GM21526 (cell line): ENCODE data around the gene SYNJ2.

Experiments used
- ATAC-seq: cut with Tn5 transposase; IDR thresholded peaks from one replicate; pipeline ENCODE4 v1.9.1; 2021; ENCODE audit warnings: moderate library complexity; ENCODE audit not compliant: unreplicated experiment, low FRiP score

Gene SYNJ2

DNA sequence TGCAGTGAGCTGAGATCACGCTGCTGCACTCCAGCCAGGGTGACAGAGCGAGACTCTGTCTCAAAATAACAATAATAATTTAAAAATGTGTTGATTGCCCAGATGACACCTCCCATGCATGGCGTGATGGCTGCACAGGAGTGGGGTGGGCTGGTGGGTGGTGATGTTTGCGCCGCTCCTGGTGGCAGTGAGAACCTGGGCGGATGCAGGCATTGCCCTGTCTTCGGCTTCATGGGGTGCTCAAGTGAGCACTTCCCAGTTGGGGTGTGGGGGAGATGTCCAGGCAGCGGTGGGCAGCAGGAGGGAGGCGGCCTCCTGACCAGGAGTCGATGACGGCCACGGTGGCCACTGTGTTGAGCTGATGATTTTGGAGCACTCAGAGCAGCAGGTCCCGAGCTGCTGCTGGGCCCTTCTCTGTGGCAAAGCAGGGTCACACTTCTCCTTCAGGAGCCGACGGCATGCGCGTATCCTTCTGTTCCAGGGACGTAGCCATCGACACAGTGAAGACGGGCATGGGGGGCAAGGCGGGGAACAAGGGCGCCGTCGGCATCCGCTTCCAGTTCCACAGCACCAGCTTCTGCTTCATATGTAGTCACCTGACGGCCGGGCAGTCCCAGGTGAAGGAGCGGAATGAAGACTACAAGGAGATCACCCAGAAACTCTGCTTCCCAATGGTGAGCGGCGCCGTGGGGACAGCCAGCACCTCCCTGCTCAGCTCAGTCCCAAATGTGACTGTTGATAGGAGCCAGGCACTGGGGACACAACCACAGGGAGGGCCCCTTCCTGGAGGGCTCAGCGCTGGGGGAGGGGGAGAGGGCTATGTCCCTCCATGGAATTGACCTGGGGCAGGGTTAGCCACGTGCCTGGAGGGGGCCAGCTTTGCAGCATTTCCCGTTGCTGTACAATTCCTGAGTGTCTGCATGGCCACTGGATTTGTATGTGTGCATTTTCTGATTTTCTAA lies 89.7 kb downstream of the SYNJ2 start:
- ATAC-seq = no peak

DNA sequence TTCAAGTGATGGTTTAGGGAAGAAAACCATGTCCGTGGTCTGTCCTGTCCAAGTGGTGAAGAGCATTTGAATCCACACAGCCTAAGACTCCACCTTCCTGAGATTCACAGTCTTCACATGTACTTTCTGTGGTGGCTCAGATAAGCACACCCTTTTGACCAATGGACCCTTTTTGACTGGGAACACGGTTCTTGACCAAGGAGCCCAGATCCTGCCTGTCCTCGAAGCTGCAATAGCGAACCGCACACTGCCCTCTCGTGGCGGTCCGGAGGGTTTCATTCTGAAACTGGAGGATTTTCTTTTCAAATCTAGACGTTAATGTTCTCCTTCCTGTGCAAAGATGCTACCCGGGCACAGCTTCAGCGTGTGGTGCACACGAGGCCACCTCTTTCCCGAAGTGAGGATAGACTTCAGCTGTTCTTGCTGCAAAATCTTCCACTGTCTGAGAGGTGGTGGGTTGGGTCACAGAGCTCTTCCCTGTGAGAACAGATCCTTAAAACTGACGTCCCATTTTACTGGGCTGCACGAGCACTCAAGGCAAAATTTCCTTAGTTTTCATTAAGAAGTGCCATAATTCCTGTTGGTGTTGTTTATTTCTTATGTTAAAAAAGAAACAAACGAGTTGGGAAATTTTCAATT lies 90.5 kb downstream of the SYNJ2 start:
- ATAC-seq = no peak

DNA sequence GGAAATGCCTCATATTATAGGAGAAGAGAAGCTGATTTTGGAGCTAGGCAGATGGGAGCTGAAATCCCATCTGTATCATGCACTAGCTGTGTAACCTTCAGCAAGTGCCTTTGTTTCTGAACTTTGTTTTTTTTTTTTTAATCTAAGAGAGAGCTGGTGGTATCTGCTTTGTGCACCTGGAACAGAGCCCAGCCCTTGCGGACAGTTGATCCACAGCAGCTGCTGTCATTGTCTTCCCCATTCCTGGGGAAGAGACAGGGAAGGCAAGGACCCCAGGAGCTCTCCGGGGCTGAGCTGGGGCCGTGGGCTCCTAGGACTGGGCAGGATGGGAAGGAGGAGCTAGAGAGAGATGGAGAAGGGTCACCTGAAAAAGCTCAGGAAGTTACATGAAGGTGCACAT lies 92.1 kb downstream of the SYNJ2 start:
- no peak for ATAC-seq

DNA sequence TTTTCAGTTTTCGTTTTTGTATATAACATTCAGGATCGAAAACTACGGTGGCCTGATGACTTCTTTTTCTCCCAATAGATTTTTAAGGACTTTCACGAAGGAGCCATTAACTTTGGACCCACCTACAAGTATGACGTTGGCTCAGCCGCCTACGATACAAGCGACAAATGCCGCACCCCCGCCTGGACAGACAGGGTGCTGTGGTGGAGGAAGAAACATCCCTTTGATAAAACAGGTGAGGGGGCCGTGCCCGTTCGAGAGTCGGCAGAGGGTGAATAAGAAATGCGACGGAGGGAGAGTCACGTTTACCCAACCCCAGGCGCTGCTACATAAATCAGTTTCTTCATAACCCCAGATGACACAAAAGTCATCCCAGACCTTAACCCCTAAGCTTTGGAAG lies 94.9 kb downstream of the SYNJ2 start:
- no peak for ATAC-seq

DNA sequence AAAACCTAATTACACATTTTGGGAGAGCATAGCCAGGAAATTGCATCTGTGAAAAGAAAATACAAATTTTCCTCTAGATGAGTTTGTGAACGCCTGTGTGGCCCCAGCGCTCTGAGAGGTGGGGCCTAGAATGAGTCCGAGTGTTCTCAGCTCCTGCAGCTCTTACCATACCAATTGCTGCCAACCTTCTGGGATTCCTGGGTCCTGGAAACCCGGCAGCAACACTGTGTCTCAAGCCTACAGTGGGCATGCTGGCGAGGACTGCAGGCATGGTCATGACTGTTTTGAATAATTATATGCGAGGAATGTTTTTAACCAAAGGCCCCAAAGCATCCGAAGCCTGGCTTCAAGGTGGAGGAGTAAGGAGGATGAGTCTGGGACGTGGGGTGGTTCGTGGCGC lies 96.0 kb downstream of the SYNJ2 start:
- ATAC-seq = no peak

DNA sequence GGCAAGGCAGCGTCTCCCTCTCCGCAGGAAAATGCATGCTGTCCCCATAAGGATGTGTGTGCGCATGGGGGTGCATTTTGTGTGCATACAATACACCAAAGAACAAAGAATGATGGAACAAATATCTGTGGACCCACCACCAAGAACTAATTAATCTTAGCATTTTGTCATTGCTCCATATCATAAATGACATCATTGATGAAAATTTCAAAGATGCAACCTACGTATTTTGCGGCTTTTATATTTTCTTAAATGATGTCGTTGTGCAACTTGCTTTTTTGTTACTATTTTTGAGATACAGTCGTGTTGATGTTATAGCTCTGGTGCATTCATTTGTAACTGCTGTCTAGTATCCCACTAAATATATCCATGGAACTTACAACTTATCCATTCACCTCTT lies 96.7 kb downstream of the SYNJ2 start:
- ATAC-seq = no peak

DNA sequence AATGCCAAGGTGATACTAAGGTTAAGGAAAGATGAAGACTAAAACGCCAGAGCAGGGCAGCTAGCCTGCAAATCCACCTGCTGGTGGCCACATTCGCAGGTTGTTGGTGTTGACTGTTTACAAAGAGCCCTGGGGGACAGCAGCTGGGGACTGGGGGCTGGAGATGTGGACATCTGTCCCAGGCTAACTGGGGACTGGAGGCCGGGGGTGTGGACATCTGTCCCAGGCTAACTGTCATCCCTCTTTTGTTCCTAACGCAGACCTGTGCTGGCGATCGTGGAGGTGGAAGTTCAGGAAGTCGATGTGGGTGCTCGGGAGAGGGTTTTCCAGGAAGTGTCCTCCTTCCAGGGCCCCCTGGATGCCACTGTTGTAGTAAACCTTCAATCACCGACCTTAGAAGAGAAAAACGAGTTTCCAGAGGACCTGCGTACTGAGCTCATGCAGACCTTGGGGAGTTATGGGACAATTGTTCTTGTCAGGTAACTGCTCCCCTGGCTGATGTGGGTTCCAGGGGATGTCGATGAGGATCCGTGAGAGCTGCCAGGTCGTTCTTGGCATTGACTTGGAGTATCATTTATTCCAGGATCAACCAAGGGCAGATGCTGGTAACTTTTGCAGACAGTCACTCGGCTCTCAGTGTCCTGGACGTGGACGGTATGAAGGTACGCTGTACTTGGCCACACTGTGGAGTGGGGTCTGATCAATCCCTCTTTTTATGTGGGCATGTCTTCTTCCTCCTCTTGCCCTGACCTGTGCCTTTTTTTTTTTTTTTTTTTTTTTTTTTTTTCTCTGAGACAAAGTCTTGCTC lies 99.4 kb downstream of the SYNJ2 start:
- no peak for ATAC-seq

DNA sequence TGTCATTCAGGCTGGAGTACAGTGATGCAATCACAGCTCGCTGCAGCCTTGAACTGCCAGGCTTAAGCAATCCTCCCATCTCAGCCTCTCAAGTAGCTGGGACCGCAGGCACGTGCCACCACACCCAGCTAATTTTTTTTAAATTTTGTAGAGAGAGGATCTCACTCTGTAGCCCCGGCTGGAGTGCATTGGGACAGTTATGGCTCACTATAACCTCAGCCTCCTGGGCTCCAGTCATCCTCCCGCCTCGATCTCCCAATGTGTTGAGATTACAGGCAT lies 99.9 kb downstream of the SYNJ2 start:
- no peak for ATAC-seq

DNA sequence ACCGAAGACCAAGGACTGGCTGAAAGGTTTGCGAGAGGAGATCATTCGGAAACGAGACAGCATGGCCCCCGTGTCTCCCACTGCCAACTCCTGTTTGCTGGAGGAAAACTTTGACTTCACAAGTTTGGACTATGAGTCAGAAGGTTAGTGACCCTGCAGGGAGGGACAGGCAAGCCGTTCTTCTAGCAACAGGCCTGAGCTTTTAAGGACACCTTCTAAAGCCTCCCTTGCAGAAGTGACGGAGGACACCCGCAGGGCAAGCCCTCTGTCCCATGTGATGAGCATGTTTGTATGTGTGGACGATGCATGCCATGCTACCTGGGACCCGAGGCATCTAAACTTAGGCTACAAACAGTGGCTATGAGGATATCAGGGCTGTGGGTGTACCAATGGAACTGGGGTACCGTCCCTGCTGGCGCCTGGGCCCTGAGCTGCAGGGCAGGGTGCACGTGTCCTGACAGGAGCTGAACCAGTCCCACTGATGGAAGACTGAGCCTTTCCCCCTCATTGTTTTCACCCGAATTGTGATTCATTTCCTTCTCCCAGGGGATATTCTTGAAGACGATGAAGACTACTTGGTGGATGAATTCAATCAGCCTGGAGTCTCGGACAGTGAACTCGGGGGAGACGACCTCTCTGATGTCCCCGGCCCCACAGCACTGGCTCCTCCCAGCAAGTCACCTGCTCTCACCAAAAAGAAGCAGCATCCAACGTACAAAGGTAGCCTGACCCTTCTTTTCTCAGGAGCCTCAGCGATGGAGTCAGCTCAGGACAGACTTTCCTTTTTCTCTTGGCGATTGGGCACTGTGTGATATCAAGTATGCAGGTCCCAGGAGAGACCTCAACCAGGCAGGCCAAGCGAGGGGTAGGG lies 102.0 kb downstream of the SYNJ2 start:
- ATAC-seq = no peak

DNA sequence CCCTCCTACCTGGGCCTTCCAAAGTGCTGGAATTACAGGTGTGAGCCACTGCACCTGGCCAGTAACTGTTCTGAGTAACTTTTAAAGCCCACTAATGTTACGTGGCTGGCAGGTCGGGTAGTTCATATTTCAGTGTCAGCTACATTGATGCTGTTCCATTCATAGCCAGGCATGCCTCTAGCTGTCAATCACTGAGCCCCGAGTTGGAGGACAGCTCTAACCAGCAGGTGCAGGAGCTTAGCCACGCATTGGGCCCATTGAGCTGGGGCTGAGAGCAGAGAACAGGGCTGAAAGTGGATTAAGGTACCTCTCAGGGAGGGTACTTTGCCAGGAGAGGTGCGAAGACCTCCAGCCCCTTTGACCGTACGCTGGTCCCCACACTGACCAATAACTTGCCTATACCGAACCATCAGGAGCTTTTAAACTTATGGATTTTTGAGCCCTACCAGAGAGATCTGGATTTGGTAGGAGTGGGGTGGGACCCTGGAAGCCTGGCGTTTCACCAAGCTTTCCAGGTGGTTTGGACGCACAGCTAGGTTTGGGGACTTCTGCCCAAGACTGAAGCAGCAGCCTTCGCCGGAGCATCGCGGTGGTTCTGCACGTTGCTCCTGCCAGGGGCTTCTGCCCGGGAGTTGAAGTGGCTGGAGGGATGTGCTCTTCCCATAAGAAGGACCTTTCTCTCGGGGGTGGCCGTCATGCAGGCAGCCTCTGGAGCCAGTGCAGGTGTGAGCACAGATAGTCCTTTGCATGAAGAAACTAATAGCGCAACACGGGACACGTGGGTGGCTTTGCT lies 103.8 kb downstream of the SYNJ2 start:
- ATAC-seq = no peak

DNA sequence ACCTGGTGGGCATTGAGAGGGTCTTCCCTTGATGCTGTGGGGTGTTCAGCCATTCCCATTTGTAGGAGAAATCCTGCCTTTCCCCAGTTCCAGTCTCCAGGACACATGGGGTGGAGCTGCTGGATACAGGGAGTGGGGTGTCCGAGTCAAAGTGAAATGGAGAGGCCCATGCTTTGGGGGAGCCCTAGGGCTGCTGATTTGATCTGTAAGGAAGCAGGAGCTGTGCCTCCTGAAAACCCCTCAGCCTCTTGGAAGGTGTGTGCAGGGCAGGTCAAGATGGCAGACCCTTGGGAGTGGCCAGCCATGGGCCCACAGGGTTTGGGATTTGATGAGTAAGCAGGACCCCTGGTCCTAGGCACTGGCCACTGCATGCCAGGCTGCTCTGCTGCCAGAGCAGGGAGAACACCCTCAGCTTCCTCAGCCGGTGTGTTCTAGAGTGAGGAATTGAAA lies 104.4 kb downstream of the SYNJ2 start:
- no peak for ATAC-seq

DNA sequence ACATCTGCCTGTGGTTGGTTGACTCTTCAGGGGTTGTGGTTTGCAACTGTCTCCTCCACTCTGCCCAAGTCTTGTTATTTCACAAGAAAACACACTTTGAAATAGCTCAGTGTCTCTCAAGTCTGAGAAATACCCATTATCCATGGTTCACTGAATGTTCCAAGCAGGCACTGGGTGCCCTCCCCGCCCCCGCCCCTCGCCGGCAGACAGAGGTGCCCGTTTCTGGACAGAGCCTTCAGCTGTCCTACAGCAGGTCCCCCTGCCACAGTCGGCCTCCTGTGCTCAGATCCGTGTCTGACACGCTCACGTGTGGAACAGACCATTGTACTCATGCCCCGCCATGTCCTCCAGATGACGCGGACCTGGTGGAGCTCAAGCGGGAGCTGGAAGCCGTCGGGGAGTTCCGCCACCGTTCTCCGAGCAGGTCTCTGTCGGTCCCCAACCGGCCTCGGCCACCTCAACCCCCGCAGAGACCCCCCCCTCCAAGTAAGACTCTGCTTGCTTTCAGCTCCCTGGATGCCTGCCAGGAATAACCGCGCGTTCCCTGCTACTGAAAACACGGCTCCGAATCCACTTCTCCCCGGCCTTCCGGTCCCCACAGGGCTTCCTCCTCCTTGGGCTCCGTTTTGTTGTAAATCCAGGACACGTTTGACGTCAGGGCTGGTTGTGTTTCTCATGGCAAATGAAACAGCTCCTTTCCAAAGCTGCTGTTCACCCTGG lies 105.0 kb downstream of the SYNJ2 start:
- no peak for ATAC-seq

DNA sequence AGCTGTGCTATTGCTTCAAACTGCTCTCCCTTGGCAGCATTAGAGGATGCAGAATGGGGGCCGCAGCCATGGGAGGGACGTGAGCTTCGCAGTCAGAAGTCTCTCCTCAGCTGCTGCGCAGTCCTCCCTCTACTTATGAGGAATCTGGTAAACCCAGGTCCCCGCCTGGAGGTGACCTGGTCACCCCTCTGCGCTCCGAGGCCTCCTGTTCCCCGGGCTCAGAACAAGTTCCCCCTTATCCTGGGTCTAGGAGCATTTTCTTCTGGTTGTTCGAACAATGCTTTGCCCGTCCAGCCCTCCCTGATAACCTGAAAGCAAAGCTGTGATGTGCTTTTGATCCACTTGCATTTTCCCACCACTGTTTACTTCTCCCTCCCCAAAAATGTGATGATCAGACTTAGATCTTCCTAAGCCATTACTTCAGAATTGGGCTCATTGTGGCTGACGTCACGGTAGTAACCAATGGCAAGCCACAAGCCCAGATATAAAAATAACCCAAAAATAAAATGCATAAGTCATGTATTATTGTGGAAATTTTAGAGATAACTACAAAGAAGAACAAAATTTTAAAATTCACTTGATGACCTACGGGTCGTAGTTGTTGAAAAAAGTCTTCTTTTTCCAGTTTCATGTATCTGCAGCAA lies 105.7 kb downstream of the SYNJ2 start:
- ATAC-seq = no peak

DNA sequence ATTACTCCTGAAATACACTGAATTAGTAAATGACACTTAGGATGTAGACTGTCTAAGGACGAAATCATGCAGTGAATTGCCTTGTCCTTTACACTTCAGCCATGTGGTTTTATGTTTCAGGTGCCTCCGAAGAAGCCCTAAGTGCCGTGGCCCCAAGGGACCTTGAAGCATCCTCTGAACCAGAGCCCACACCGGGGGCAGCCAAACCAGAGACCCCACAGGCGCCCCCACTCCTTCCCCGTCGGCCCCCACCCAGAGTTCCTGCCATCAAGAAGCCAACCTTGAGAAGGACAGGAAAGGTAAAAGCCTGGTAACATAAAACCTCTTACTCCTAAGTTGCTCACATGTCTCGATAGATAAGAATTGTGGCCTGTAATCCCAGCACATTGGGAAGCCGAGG lies 111.1 kb downstream of the SYNJ2 start:
- no peak for ATAC-seq

DNA sequence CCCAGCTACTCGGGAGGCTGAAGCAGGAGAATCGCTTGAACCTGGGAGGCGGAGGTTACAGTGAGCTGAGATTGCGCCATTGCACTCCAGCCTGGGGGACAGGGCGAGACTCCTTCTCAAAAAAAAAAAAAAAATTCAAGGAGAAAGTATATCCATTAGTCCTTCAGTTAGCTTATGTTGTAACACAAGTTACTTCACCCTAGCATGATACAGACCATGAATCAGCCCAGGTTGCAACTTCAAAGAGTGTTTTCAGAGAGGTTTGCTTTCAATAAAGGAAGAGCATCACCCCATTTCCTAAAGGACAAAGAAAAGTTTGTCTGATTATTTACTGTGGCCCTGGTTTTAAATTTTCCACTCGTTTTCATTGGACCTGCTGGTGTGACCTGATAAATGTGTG lies 113.4 kb downstream of the SYNJ2 start:
- no peak for ATAC-seq

DNA sequence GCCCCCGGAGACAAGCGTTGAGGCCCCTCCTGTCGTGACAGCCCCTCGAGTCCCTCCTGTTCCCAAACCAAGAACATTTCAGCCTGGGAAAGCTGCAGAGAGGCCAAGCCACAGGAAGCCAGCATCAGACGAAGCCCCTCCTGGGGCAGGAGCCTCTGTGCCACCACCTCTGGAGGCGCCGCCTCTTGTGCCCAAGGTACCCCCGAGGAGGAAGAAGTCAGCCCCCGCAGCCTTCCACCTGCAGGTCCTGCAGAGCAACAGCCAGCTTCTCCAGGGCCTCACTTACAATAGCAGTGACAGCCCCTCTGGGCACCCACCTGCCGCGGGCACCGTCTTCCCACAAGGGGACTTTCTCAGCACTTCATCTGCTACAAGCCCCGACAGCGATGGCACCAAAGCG lies 114.0 kb downstream of the SYNJ2 start:
- no peak for ATAC-seq

DNA sequence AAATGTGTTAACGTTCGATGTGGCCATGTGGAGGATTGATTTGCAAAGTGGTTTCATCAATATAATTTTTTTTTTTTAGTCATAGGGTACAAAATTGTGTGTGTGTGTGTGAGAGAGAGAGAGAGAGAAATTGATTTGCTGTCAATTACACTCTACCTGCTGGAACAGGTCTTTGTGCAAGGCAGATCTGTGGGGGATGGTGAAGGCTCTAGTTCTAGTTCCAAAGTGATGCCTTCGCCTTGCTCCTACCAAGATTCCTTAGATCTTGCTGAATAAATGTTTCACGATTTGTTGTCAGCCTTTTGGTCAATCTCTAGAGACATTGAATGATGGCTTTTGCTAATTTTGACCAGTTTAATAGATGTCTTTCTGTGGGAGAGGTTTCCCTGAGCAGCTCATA lies 121.6 kb downstream of the SYNJ2 start:
- no peak for ATAC-seq

DNA sequence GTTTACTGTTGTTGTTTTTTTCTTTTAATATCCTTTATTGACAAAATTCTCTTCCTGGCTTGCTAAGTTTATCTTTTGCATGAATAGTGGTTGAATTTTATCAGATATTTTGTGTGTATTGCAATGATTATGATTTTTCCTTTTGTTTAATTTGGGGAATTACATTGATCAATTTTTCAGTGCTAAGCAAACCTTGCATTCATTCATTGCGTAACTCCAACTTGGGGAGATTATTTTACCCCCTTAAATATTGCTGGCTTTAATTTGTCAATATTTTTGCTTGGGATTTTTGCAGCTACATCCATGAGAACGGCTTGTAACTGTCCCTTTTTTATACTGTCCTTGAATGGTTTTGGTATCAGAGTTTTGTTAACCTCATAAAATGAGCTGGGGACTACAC lies 123.0 kb downstream of the SYNJ2 start:
- no peak for ATAC-seq

DNA sequence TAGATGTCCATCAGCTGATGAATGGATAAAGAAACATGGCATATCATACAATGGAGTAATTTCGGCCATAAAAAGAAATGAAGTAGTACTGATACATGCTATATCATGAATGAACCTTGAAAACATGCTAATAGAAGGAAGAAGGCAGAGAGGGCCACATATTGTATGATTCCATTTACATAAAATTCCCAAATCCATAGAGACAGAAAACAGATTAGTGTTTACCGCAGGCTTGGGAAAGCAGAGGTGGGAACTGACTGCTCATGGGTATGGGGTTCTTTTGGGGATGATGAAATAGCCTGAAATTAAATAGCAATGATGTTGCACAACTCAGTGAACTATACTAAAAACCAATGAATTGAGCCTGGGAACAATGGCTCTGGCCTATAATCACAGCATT lies 128.1 kb downstream of the SYNJ2 start:
- ATAC-seq = no peak
